HEK293 (cell line): ENCODE data around the gene MICAL3.

Experiments
- CTCF ChIA-PET: fragments of 350-600 bp; formaldehyde crosslinking; extraction: SDS; loops from one replicate; lab custom pipeline; 2021; ENCODE audit warnings: antibody characterized with exemption; lab: Yijun Ruan, JAX
- POLR2A ChIA-PET: fragments of 300-600 bp; formaldehyde crosslinking; extraction: SDS; loops from one replicate; lab custom pipeline; 2020; ENCODE audit warnings: antibody characterized with exemption, inconsistent platforms; lab: Yijun Ruan, JAX
- H3K27ac ChIP-seq: fragments of 200-500 bp; sonication (Bioruptor generic); 2 replicates; pipeline ENCODE4 v1.5.1; 2014; ENCODE audit warnings: low read depth, low read length, control low read depth, inconsistent platforms; ENCODE audit errors: extremely low read depth
- H3K36me3 ChIP-seq, 2 experiments: fragments of 200-500 bp in 1 of 2; sonication (Bioruptor generic) in 1 of 2; 1 replicate in 1 of 2; 2 replicates in 1 of 2; pipeline ENCODE4 v1.5.1; 2014 to 2017; ENCODE audit warnings: inconsistent platforms in 2 of 2, low read length in 2 of 2; ENCODE audit not compliant: control insufficient read depth in 2 of 2, insufficient read depth in 1 of 2
- H3K4me1 ChIP-seq: fragments of 200-500 bp; sonication (Bioruptor generic); 2 replicates; pipeline ENCODE4 v1.5.1; 2014; ENCODE audit warnings: mild to moderate bottlenecking, low read length, inconsistent platforms; ENCODE audit not compliant: control insufficient read depth, insufficient read depth
- H3K4me3 ChIP-seq: 2 replicates; pipeline ENCODE4 v1.5.1; 2011; ENCODE audit warnings: low read depth, mild to moderate bottlenecking, control low read depth, low read length, moderate library complexity
- H3K9me3 ChIP-seq: fragments of 200-500 bp; sonication (Bioruptor generic); 2 replicates; pipeline ENCODE4 v1.5.1; 2014; ENCODE audit warnings: low read depth, low read length, inconsistent platforms; ENCODE audit not compliant: control insufficient read depth, insufficient read depth
- CTCF ChIP-seq: fragments of 450-650 bp; formaldehyde crosslinking; IDR thresholded peaks from 2 replicates; pipeline ENCODE4 v1.5.1; 2016; ENCODE audit warnings: missing biosample characterization, missing genetic modification characterization
- GLIS1 ChIP-seq: fragments of 450-650 bp; formaldehyde crosslinking; IDR thresholded peaks from 2 replicates; pipeline ENCODE4 v1.5.1; 2016; ENCODE audit warnings: missing biosample characterization, missing genetic modification characterization
- GLIS2 ChIP-seq: fragments of 450-650 bp; formaldehyde crosslinking; IDR thresholded peaks from 2 replicates; pipeline ENCODE4 v1.5.1; 2016; ENCODE audit warnings: missing biosample characterization, missing genetic modification characterization
- HIC1 ChIP-seq: fragments of 450-650 bp; formaldehyde crosslinking; IDR thresholded peaks from 2 replicates; pipeline ENCODE4 v1.5.1; 2016; ENCODE audit warnings: missing biosample characterization, missing genetic modification characterization
- KLF17 ChIP-seq: fragments of 450-650 bp; formaldehyde crosslinking; IDR thresholded peaks from 2 replicates; pipeline ENCODE4 v1.5.1; 2016; ENCODE audit warnings: missing biosample characterization, missing genetic modification characterization
- MZF1 ChIP-seq: fragments of 450-650 bp; formaldehyde crosslinking; IDR thresholded peaks from 2 replicates; pipeline ENCODE4 v1.5.1; 2017; ENCODE audit warnings: missing biosample characterization, missing genetic modification characterization, borderline replicate concordance
- OVOL3 ChIP-seq: fragments of 450-650 bp; formaldehyde crosslinking; IDR thresholded peaks from 2 replicates; pipeline ENCODE4 v1.5.1; 2016; ENCODE audit warnings: missing biosample characterization, missing genetic modification characterization
- WT1 ChIP-seq: fragments of 450-650 bp; formaldehyde crosslinking; IDR thresholded peaks from 2 replicates; pipeline ENCODE4 v1.5.1; 2016; ENCODE audit warnings: missing biosample characterization, missing genetic modification characterization
- ZBTB48 ChIP-seq: fragments of 450-650 bp; formaldehyde crosslinking; IDR thresholded peaks from 2 replicates; pipeline ENCODE4 v1.5.1; 2016; ENCODE audit warnings: missing biosample characterization, missing genetic modification characterization
- ZNF148 ChIP-seq: fragments of 450-650 bp; formaldehyde crosslinking; IDR thresholded peaks from 2 replicates; pipeline ENCODE4 v1.5.0; 2017; ENCODE audit warnings: missing biosample characterization, missing genetic modification characterization, borderline replicate concordance
- ZNF155 ChIP-seq: fragments of 450-650 bp; formaldehyde crosslinking; IDR thresholded peaks from 2 replicates; pipeline ENCODE4 v1.5.1; 2016; ENCODE audit warnings: missing biosample characterization, missing genetic modification characterization
- ZNF175 ChIP-seq: fragments of 450-650 bp; formaldehyde crosslinking; IDR thresholded peaks from 2 replicates; pipeline ENCODE4 v1.5.1; 2016; ENCODE audit warnings: missing biosample characterization, missing genetic modification characterization
- ZNF274 ChIP-seq, 2 experiments: fragments of 200-500 bp in 1 of 2; fragments of 450-650 bp in 1 of 2; sonication (Bioruptor generic) in 1 of 2; formaldehyde crosslinking in 1 of 2; IDR thresholded peaks; 2 replicates each; pipeline versions ENCODE4 v1.5.1 to v1.6.1; 2014 to 2016; ENCODE audit warnings: borderline replicate concordance in 1 of 2, inconsistent platforms in 1 of 2, low read length in 1 of 2, missing biosample characterization in 1 of 2, missing genetic modification characterization in 1 of 2
- ZNF292 ChIP-seq: fragments of 450-650 bp; formaldehyde crosslinking; IDR thresholded peaks from 2 replicates; pipeline ENCODE4 v1.5.1; 2016; ENCODE audit warnings: low read depth, missing biosample characterization, missing genetic modification characterization, borderline replicate concordance
- ZNF341 ChIP-seq: fragments of 450-650 bp; formaldehyde crosslinking; IDR thresholded peaks from 2 replicates; pipeline ENCODE4; 2016; ENCODE audit warnings: low read depth, missing biosample characterization, missing genetic modification characterization
- ZNF48 ChIP-seq: fragments of 450-650 bp; formaldehyde crosslinking; IDR thresholded peaks from 2 replicates; pipeline ENCODE4 v1.5.1; 2016; ENCODE audit warnings: missing biosample characterization, missing genetic modification characterization
- ZNF510 ChIP-seq: fragments of 450-650 bp; formaldehyde crosslinking; IDR thresholded peaks from 2 replicates; pipeline ENCODE4 v1.5.1; 2018; ENCODE audit warnings: mild to moderate bottlenecking, missing genetic modification characterization, missing biosample characterization; ENCODE audit not compliant: insufficient replicate concordance
- ZNF518A ChIP-seq: fragments of 450-650 bp; formaldehyde crosslinking; conservative IDR thresholded peaks from 2 replicates; pipeline ENCODE4 v1.5.1; 2016; ENCODE audit warnings: low read depth, missing biosample characterization, missing genetic modification characterization
- ZNF585B ChIP-seq: fragments of 450-650 bp; formaldehyde crosslinking; IDR thresholded peaks from 2 replicates; pipeline ENCODE4 v1.5.1; 2016; ENCODE audit warnings: missing biosample characterization, missing genetic modification characterization
- ZNF624 ChIP-seq: fragments of 450-650 bp; formaldehyde crosslinking; IDR thresholded peaks from 2 replicates; pipeline ENCODE4 v1.5.1; 2017; ENCODE audit warnings: missing biosample characterization, missing genetic modification characterization
- ZNF629 ChIP-seq: fragments of 450-650 bp; formaldehyde crosslinking; IDR thresholded peaks from 2 replicates; pipeline ENCODE4 v1.5.1; 2017; ENCODE audit warnings: missing biosample characterization, missing genetic modification characterization
- ZNF791 ChIP-seq: fragments of 450-650 bp; formaldehyde crosslinking; IDR thresholded peaks from 2 replicates; pipeline ENCODE4 v1.5.1; 2016; ENCODE audit warnings: missing biosample characterization, missing genetic modification characterization

MICAL3 gene

GRCh38 chr22:17781319-17782031, 242.9 kb downstream of the MICAL3 start (continued):
- TF ChIP-seq ZNF510 (tag by site-specific recombination), result no peak
- peak; percentile 54 for TF ChIP-seq GLIS2 (tag by site-specific recombination)
- TF ChIP-seq ZNF292 (tag by site-specific recombination), result no peak
- no peak for TF ChIP-seq ZNF48 (tag by site-specific recombination)
- TF ChIP-seq ZNF585B (tag by site-specific recombination), result no peak
- TF ChIP-seq WT1 (tag by site-specific recombination), result no peak
- no peak for TF ChIP-seq CTCF
- peak; percentile 79 for TF ChIP-seq GLIS1 (tag by site-specific recombination)
- peak; percentile 19; the same call in 1 of the 2 replicates for TF ChIP-seq MZF1 (tag by site-specific recombination)
- TF ChIP-seq ZNF148 (tag by site-specific recombination), result no peak
- TF ChIP-seq ZNF155 (tag by site-specific recombination), result no peak
- no peak for TF ChIP-seq ZNF175 (tag by site-specific recombination)
- no peak for TF ChIP-seq KLF17 (tag by site-specific recombination)
- no peak for TF ChIP-seq ZNF624 (tag by site-specific recombination)
- TF ChIP-seq ZNF629 (tag by site-specific recombination), result no peak
- TF ChIP-seq OVOL3, result no peak
- no peak for TF ChIP-seq HIC1 (tag by site-specific recombination)
- TF ChIP-seq ZBTB48 (tag by site-specific recombination), result peak; percentile 54; the same call in 1 of the 2 replicates
- no peak for TF ChIP-seq ZNF791 (tag by site-specific recombination)
- TF ChIP-seq, all 188 proteins: peak for 11

- ChIA-PET CTCF (interaction anchor here (0.6 to 1.6 kb wide), 6 partner anchors 15 to 295 kb away, joined by 3 to 6 read pairs (median 5); no protein-coding TSS in a partner anchor), POLR2A (no interaction called here)
- Histone ChIP-seq H3K36me3 (no peaks in the 10 kb centered on the region), H3K9me3 (no peaks in the 10 kb centered on the region), H3K4me3 (no peak overlapping the region), H3K4me1 (peaks cover 3% of the 10 kb centered on the region; the same call in 1 of the 2 replicates), H3K27ac (no peak overlapping the region)
- TF ChIP-seq ZNF274 (IDR thresholded peaks at IDR 0.05; ENCODE audit: low read length) (no peak), ZNF274 (tag by site-specific recombination; IDR thresholded peaks at IDR 0.05; ENCODE audit: borderline replicate concordance) (no peak), ZNF518A (tag by site-specific recombination) (no peak), ZNF341 (tag by site-specific recombination) (peak; percentile 78)
Observed at GRCh38 chr22:17780741-17781318, 243.5 kb downstream of the MICAL3 start.
